Hepatocyte (in vitro differentiated cells): ENCODE results near the gene PHEX. TPM values are rescaled to one million over a fixed set of nuclear protein-coding genes. Genes with fewer than 3 reads are reported as not detected.

Experiments
- DNase-seq: peaks from one replicate; pipeline ENCODE4 v3.0.0-alpha.2; 2016; ENCODE audit warnings: low spot score
- H2AFZ ChIP-seq: fragments of 200-600 bp; sonication (generic); 2 replicates; pipeline ENCODE4 v1.6.0; 2016; ENCODE audit warnings: antibody characterized with exemption, mild to moderate bottlenecking
- H3K27ac ChIP-seq: fragments of 200-600 bp; sonication (generic); 2 replicates; pipeline ENCODE4 v1.5.1; 2016; ENCODE audit warnings: mild to moderate bottlenecking
- H3K27me3 ChIP-seq: fragments of 200-600 bp; sonication (generic); 2 replicates; pipeline ENCODE4 v1.6.1; 2016
- H3K36me3 ChIP-seq: fragments of 200-600 bp; sonication (generic); replicated peaks from 2 replicates; pipeline ENCODE4 v1.5.1; 2016; ENCODE audit warnings: low read depth; ENCODE audit not compliant: insufficient read depth
- H3K4me1 ChIP-seq: fragments of 200-600 bp; sonication (generic); 2 replicates; pipeline ENCODE4 v1.5.1; 2016; ENCODE audit warnings: mild to moderate bottlenecking, moderate library complexity; ENCODE audit not compliant: insufficient read depth
- H3K4me2 ChIP-seq: fragments of 200-600 bp; sonication (generic); 2 replicates; pipeline ENCODE4 v1.6.0; 2016
- H3K4me3 ChIP-seq: fragments of 200-600 bp; sonication (generic); 2 replicates; pipeline ENCODE4 v1.5.1; 2016; ENCODE audit warnings: mild to moderate bottlenecking
- H3K79me2 ChIP-seq: fragments of 200-600 bp; sonication (generic); 2 replicates; pipeline ENCODE4 v1.6.0; 2017; ENCODE audit warnings: mild to moderate bottlenecking
- H3K9me2 ChIP-seq: fragments of 200-600 bp; sonication (generic); replicated peaks from 2 replicates; pipeline ENCODE4 v1.6.0; 2017; ENCODE audit warnings: mild to moderate bottlenecking; ENCODE audit not compliant: insufficient read depth
- H3K9me3 ChIP-seq: fragments of 200-600 bp; sonication (generic); 2 replicates; pipeline ENCODE4 v1.5.1; 2016; ENCODE audit warnings: low read depth, mild to moderate bottlenecking
- H4K20me1 ChIP-seq: fragments of 200-600 bp; sonication (generic); 2 replicates; pipeline ENCODE4 v1.6.0; 2016; ENCODE audit warnings: mild to moderate bottlenecking; ENCODE audit not compliant: insufficient read depth, poor library complexity, severe bottlenecking
- EZH2 ChIP-seq: fragments of 200-600 bp; sonication (generic); IDR thresholded peaks from 2 replicates; pipeline ENCODE4 v1.6.1; 2016; ENCODE audit warnings: antibody characterized with exemption, mild to moderate bottlenecking, borderline replicate concordance
- EZH2phosphoT487 ChIP-seq: fragments of 200-600 bp; sonication (generic); IDR thresholded peaks from one replicate; pipeline ENCODE4 v1.6.1; 2018; ENCODE audit warnings: antibody characterized with exemption, mild to moderate bottlenecking, low read depth, moderate library complexity; ENCODE audit not compliant: unreplicated experiment, severe bottlenecking
- WGBS: methylation state at CpG from one replicate; pipeline ENCODE4 v1.1.6; 2016; ENCODE audit warnings: low lambda C conversion rate; ENCODE audit errors: missing lambda C conversion rate; 5-methylcytosine and 5-hydroxymethylcytosine counted together
- polyA plus RNA-seq: library from polyadenylated mRNA; unstranded; fragments of >200 nt; fragmentation: Nextera tagmentation; extraction: Ambion mirVana; gene quantifications from 2 replicates; pipeline ENCODE4 v1.2.1, GENCODE V29; 2016
- total RNA-seq: library from RNA; depleted of rRNA; stranded (reverse); fragments of >200 nt; gene quantifications from 2 replicates; pipeline ENCODE4 v1.2.3, GENCODE V29; 2014
- TF ChIP-seq, protein P1 (sequence below): fragments of 200-600 bp; sonication (generic); IDR thresholded peaks from 2 replicates; pipeline ENCODE4 v1.5.1; 2016; ENCODE audit warnings: antibody characterized with exemption, mild to moderate bottlenecking; ENCODE audit not compliant: poor library complexity

Gene PHEX
- total and polyA plus RNA-seq, 2 experiments from 2014 or later: 0.05 to 0.27 TPM

DNA sequence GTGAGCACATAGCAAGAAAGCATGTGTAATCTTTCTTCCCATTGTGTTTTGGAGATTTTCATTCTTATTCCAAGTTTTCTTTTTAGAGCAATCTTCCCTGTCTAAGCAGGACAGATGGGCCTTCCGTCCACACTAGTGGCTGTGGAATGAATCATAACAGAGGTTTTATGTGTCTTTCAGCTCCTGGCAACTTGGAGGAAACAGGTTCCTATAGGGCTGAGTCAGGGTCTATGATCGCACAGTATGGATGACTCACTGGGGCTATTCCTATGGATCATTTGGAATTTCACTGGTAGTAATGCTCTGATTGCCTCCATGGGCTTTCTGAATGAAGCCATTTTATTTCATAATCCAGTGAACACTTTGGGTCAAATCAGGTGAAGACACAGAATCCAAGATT is 188.8 kb downstream of the PHEX start:
- no peaks in the 10 kb centered on the region for H3K9me3 ChIP-seq
- 64% methylated on average over 2 of the region's 2 CpGs for WGBS
- H3K27ac ChIP-seq: no peak overlapping the region
- H2AFZ ChIP-seq: no peak overlapping the region
- no peaks in the 10 kb centered on the region for H3K79me2 ChIP-seq
- H3K4me2 ChIP-seq: no peak overlapping the region
- no peaks in the 10 kb centered on the region for H3K4me1 ChIP-seq
- TF ChIP-seq, protein P1, sequence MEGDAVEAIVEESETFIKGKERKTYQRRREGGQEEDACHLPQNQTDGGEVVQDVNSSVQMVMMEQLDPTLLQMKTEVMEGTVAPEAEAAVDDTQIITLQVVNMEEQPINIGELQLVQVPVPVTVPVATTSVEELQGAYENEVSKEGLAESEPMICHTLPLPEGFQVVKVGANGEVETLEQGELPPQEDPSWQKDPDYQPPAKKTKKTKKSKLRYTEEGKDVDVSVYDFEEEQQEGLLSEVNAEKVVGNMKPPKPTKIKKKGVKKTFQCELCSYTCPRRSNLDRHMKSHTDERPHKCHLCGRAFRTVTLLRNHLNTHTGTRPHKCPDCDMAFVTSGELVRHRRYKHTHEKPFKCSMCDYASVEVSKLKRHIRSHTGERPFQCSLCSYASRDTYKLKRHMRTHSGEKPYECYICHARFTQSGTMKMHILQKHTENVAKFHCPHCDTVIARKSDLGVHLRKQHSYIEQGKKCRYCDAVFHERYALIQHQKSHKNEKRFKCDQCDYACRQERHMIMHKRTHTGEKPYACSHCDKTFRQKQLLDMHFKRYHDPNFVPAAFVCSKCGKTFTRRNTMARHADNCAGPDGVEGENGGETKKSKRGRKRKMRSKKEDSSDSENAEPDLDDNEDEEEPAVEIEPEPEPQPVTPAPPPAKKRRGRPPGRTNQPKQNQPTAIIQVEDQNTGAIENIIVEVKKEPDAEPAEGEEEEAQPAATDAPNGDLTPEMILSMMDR: no peak
- TF ChIP-seq EZH2: no peak
- no peak for TF ChIP-seq EZH2phosphoT487
- no peaks in the 10 kb centered on the region for H3K36me3 ChIP-seq
- no peak overlapping the region for H3K4me3 ChIP-seq
- no peak for DNase-seq
- H4K20me1 ChIP-seq: no peaks in the 10 kb centered on the region
- H3K9me2 ChIP-seq: no peaks in the 10 kb centered on the region
- no peaks in the 10 kb centered on the region for H3K27me3 ChIP-seq

DNA sequence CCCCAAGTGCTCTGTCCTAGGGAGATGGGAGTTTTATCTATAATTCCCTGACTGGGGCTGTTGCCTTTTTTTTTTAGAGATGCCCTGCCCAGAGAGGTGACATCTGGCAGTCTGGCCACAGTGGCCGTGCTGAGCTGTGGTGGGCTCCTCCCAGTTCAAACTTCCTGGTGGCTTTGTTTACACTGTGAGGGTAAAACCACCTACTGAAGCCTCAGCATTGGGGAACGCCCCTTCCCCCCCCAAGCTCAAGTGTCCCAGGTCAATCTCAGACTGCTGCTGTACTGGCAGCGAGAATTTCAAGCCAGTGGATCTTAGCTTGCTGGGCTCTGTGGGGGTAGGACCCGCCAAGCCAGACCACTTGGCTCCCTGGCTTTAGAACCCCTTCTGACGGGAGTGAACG is 202.3 kb downstream of the PHEX start:
- DNase-seq: no peak
- Histone ChIP-seq H2AFZ (no peak overlapping the region), H3K9me2 (no peaks in the 10 kb centered on the region), H3K79me2 (no peaks in the 10 kb centered on the region), H4K20me1 (no peaks in the 10 kb centered on the region), H3K36me3 (no peaks in the 10 kb centered on the region), H3K27me3 (no peaks in the 10 kb centered on the region), H3K4me3 (no peak overlapping the region), H3K4me2 (no peak overlapping the region), H3K4me1 (no peaks in the 10 kb centered on the region), H3K9me3 (no peaks in the 10 kb centered on the region), H3K27ac (no peak overlapping the region)
- TF ChIP-seq, protein P1: no peak
- TF ChIP-seq EZH2: no peak
- no peak for TF ChIP-seq EZH2phosphoT487
- 73% methylated on average over 6 of the region's 6 CpGs for WGBS

DNA sequence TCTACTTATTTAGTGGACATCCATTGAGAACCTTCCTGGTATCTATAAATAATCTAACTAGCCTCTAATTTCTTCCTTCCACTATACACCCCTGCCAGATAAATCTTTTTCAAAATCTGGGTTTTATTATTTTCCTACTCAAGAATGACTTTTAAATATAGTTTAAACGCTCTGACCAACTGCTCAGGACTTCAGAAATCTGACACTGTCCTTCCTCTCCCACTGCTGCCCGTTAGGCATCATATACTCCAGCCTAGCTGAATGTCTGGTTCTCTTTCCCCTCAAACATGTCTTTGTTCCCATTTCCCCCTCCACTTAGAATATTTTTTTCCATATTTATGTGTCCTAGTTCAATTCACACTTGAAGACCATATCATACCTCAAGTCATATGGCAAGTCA is 205.4 kb downstream of the PHEX start:
- H3K4me1 ChIP-seq: no peaks in the 10 kb centered on the region
- no peaks in the 10 kb centered on the region for H3K79me2 ChIP-seq
- no peak overlapping the region for H3K4me2 ChIP-seq
- DNase-seq: no peak
- H3K9me2 ChIP-seq: no peaks in the 10 kb centered on the region
- H3K36me3 ChIP-seq: no peaks in the 10 kb centered on the region
- 52% methylated on average over 2 of the region's 2 CpGs for WGBS
- H3K27ac ChIP-seq: no peak overlapping the region
- no peaks in the 10 kb centered on the region for H3K27me3 ChIP-seq
- H2AFZ ChIP-seq: no peak overlapping the region
- H3K9me3 ChIP-seq: no peaks in the 10 kb centered on the region
- no peak for TF ChIP-seq EZH2
- TF ChIP-seq, protein P1: no peak
- no peak for TF ChIP-seq EZH2phosphoT487
- H4K20me1 ChIP-seq: no peaks in the 10 kb centered on the region
- no peak overlapping the region for H3K4me3 ChIP-seq

GRCh38 chrX:22246620-22247019 is 214.5 kb downstream of the PHEX start:
- Histone ChIP-seq H3K27me3 (no peaks in the 10 kb centered on the region), H3K36me3 (no peaks in the 10 kb centered on the region), H3K9me3 (no peaks in the 10 kb centered on the region), H3K4me3 (no peak overlapping the region), H3K79me2 (no peaks in the 10 kb centered on the region), H2AFZ (no peak overlapping the region), H3K4me1 (no peaks in the 10 kb centered on the region), H3K9me2 (no peaks in the 10 kb centered on the region), H3K27ac (no peak overlapping the region), H4K20me1 (no peaks in the 10 kb centered on the region), H3K4me2 (no peak overlapping the region)
- 57% methylated on average over 2 of the region's 2 CpGs for WGBS
- TF ChIP-seq, protein P1: no peak
- no peak for TF ChIP-seq EZH2
- DNase-seq: no peak
